ENCODE data around the gene ITGA2.

DNA sequence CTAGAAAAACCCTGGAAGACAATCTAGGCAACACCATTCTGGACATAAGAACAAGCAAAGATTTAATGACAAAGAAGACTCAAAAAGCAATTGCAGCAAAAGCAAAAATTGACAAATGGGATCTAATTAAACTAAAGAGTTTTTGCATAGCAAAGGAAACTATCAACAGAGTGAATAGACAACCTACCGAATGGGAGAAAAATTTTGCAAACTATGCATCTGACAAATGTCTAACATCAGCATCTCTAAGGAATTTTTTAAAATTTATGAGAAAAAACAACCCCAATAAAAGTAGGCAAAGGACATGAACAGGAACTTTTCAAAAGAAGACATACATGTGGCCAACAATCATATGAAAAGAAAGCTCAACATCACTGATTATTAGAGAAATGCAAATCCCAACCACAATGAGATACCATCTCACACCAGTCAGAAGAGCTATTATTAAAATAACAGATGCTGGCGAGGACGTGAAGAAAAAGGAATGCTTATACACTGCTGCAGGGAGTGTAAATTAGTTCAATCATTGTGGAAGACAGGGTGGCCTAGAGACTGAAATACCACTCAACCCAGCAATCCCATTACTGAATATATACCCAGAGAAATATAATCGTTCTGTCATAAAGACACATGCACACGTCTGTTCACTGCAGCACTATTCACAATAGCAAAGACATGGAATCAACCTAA lies 116.6 kb downstream of the ITGA2 start:
- TF ChIP-seq, protein P1, sequence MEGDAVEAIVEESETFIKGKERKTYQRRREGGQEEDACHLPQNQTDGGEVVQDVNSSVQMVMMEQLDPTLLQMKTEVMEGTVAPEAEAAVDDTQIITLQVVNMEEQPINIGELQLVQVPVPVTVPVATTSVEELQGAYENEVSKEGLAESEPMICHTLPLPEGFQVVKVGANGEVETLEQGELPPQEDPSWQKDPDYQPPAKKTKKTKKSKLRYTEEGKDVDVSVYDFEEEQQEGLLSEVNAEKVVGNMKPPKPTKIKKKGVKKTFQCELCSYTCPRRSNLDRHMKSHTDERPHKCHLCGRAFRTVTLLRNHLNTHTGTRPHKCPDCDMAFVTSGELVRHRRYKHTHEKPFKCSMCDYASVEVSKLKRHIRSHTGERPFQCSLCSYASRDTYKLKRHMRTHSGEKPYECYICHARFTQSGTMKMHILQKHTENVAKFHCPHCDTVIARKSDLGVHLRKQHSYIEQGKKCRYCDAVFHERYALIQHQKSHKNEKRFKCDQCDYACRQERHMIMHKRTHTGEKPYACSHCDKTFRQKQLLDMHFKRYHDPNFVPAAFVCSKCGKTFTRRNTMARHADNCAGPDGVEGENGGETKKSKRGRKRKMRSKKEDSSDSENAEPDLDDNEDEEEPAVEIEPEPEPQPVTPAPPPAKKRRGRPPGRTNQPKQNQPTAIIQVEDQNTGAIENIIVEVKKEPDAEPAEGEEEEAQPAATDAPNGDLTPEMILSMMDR (conservative IDR thresholded peaks at IDR 0.05), result no peak
- no peak for TF ChIP-seq ZFX (IDR thresholded peaks at IDR 0.05)

Data from C4-2B (cell line).